CD14-positive monocyte (primary cell): ENCODE measurements around the gene CDH16. TPM values are rescaled to one million over a fixed set of nuclear protein-coding genes. Genes with fewer than 3 reads are reported as not detected.

Experiments
- DNase-seq, 3 donors: peaks; one replicate each; pipeline ENCODE4 v3.0.0-alpha.2; 2011 to 2022
- H2AFZ ChIP-seq: 2 replicates; pipeline ENCODE4 v1.6.0; 2012; ENCODE audit warnings: mild to moderate bottlenecking, low read depth, low read length, inconsistent platforms; ENCODE audit not compliant: insufficient read depth, poor library complexity, severe bottlenecking
- H3K27ac ChIP-seq, 2 donors: 1 replicate in 1 of 2; 2 replicates in 1 of 2; pipeline ENCODE4 v1.5.1; 2012 to 2013; ENCODE audit warnings: low read length in 2 of 2, control low read depth in 1 of 2, inconsistent platforms in 1 of 2, low read depth in 1 of 2, mild to moderate bottlenecking in 1 of 2
- H3K27me3 ChIP-seq, 2 donors: one replicate each; pipeline versions ENCODE4 v1.6.0 to v1.6.1; 2011 to 2013; ENCODE audit warnings: low read length in 2 of 2; ENCODE audit not compliant: control insufficient read depth in 2 of 2, insufficient read depth in 2 of 2
- H3K36me3 ChIP-seq, 2 donors: replicated peaks in 1 of 2; 1 replicate in 1 of 2; 2 replicates in 1 of 2; pipeline versions ENCODE4 v1.5.1 to v1.6.1; 2012 to 2013; ENCODE audit warnings: low read length in 2 of 2, control low read depth in 1 of 2, inconsistent platforms in 1 of 2, mild to moderate bottlenecking in 1 of 2; ENCODE audit not compliant: insufficient read depth in 2 of 2, control insufficient read depth in 1 of 2
- H3K4me1 ChIP-seq, 2 donors: 1 replicate in 1 of 2; 2 replicates in 1 of 2; pipeline versions ENCODE4 v1.5.1 to v1.6.1; 2012 to 2013; ENCODE audit warnings: low read length in 2 of 2, control low read depth in 1 of 2, inconsistent platforms in 1 of 2, mild to moderate bottlenecking in 1 of 2, moderate library complexity in 1 of 2; ENCODE audit not compliant: insufficient read depth in 2 of 2, control insufficient read depth in 1 of 2
- H3K4me2 ChIP-seq: replicated peaks from 2 replicates; pipeline ENCODE3; 2012; ENCODE audit warnings: low read length, moderate library complexity, mild to moderate bottlenecking; ENCODE audit not compliant: poor library complexity, severe bottlenecking; ENCODE audit errors: extremely low read depth
- H3K4me3 ChIP-seq, 3 experiments: fragments of 200-600 bp in 1 of 3; sonication (generic) in 1 of 3; replicated peaks in 1 of 3; 1 replicate in 2 of 3; 2 replicates in 1 of 3; pipeline ENCODE4 v1.5.1; 2011 to 2013; ENCODE audit warnings: low read length in 3 of 3, mild to moderate bottlenecking in 3 of 3, control low read depth in 2 of 3, low read depth in 2 of 3, inconsistent platforms in 1 of 3, moderate library complexity in 1 of 3
- H3K79me2 ChIP-seq: 2 replicates; pipeline ENCODE4 v1.6.0; 2012; ENCODE audit warnings: mild to moderate bottlenecking, control low read depth, inconsistent platforms, low read length, moderate library complexity; ENCODE audit not compliant: insufficient read depth
- H3K9ac ChIP-seq: 2 replicates; pipeline ENCODE4 v1.6.0; 2017; ENCODE audit warnings: low read length, mild to moderate bottlenecking; ENCODE audit not compliant: insufficient read depth, poor library complexity, severe bottlenecking
- H3K9me3 ChIP-seq, 2 donors: replicated peaks in 1 of 2; 1 replicate in 1 of 2; 2 replicates in 1 of 2; pipeline versions ENCODE4 v1.5.1 to v1.6.1; 2012 to 2013; ENCODE audit warnings: low read length in 2 of 2, control low read depth in 1 of 2; ENCODE audit not compliant: control insufficient read depth in 1 of 2, insufficient read depth in 1 of 2
- H4K20me1 ChIP-seq: 2 replicates; pipeline ENCODE4 v1.6.0; 2012; ENCODE audit warnings: mild to moderate bottlenecking, low read length, control low read depth, moderate library complexity; ENCODE audit not compliant: insufficient read depth
- H3K27ac Mint-ChIP-seq, 7 donors: one replicate each; pipeline ENCODE4 v1.8.0; 2020; ENCODE audit warnings: mild to moderate bottlenecking in 7 of 7, mixed read lengths in 7 of 7, moderate library complexity in 6 of 7, inconsistent platforms in 2 of 7
- H3K27me3 Mint-ChIP-seq, 3 donors: one replicate each; pipeline ENCODE4 v1.8.0; 2021 to 2022; ENCODE audit warnings: low read depth in 3 of 3, mild to moderate bottlenecking in 3 of 3, mixed read lengths in 3 of 3, moderate library complexity in 3 of 3, inconsistent platforms in 1 of 3
- H3K36me3 Mint-ChIP-seq, 2 donors: one replicate each; pipeline ENCODE4 v1.8.0; 2020; ENCODE audit warnings: mixed read lengths in 2 of 2, inconsistent platforms in 1 of 2, mild to moderate bottlenecking in 1 of 2
- H3K4me1 Mint-ChIP-seq: one replicate; pipeline ENCODE4 v1.8.0; 2020; ENCODE audit warnings: mild to moderate bottlenecking, mixed read lengths
- H3K4me3 Mint-ChIP-seq, 2 donors: one replicate each; pipeline ENCODE4 v1.8.0; 2020; ENCODE audit warnings: mild to moderate bottlenecking in 2 of 2, mixed read lengths in 2 of 2, moderate library complexity in 1 of 2
- H3K9me3 Mint-ChIP-seq, 7 donors: one replicate each; pipeline ENCODE4 v1.8.0; 2020 to 2022; ENCODE audit warnings: mixed read lengths in 7 of 7, mild to moderate bottlenecking in 6 of 7, moderate library complexity in 6 of 7, inconsistent platforms in 2 of 7
- WGBS: methylation state at CpG from one replicate; pipeline ENCODE4 v1.1.5; 2013; ENCODE audit warnings: missing lambda C conversion rate; ENCODE audit not compliant: insufficient coverage; 5-methylcytosine and 5-hydroxymethylcytosine counted together
- intact Hi-C, 2 donors: fragments of 100-400 bp; cut with micrococcal nuclease; formaldehyde crosslinking; loops; one replicate each; pipeline versions ENCODE4 v1.15.0 to v1.15.1; 2023
- polyA plus RNA-seq, 3 donors: library from polyadenylated mRNA; depleted of rRNA in 1 of 3; unstranded in 2 of 3; stranded (reverse) in 1 of 3; fragments of 300-500 nt in 2 of 3; fragments of >200 nt in 1 of 3; fragmentation: Illumina TruSeq in 2 of 3; gene quantifications; 1 replicate in 2 of 3; 2 replicates in 1 of 3; pipeline ENCODE4 v1.2.3, GENCODE V29; 2012 to 2021
- TF ChIP-seq, protein P1 (sequence below): fragments of 200-600 bp; IDR thresholded peaks from one replicate; pipeline ENCODE4 v1.8.0; 2022; ENCODE audit warnings: antibody characterized with exemption, mild to moderate bottlenecking

The CDH16 gene
- polyA plus RNA-seq, 3 donors: not detected

- H3K4me3 ChIP-seq: no peak overlapping the region
- no peak overlapping the region for H3K4me2 ChIP-seq
- no peaks in the 10 kb centered on the region for H3K4me1 ChIP-seq
- peaks cover 0 to 3% of the 10 kb centered on the region in 2 donors for H3K36me3 Mint-ChIP-seq
- H3K9ac ChIP-seq: no peak overlapping the region
- no peak overlapping the region for H3K27ac ChIP-seq
- TF ChIP-seq, protein P1, sequence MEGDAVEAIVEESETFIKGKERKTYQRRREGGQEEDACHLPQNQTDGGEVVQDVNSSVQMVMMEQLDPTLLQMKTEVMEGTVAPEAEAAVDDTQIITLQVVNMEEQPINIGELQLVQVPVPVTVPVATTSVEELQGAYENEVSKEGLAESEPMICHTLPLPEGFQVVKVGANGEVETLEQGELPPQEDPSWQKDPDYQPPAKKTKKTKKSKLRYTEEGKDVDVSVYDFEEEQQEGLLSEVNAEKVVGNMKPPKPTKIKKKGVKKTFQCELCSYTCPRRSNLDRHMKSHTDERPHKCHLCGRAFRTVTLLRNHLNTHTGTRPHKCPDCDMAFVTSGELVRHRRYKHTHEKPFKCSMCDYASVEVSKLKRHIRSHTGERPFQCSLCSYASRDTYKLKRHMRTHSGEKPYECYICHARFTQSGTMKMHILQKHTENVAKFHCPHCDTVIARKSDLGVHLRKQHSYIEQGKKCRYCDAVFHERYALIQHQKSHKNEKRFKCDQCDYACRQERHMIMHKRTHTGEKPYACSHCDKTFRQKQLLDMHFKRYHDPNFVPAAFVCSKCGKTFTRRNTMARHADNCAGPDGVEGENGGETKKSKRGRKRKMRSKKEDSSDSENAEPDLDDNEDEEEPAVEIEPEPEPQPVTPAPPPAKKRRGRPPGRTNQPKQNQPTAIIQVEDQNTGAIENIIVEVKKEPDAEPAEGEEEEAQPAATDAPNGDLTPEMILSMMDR: no peak
- H3K4me1 Mint-ChIP-seq: peaks cover 4% of the 10 kb centered on the region
- H3K79me2 ChIP-seq: no peaks in the 10 kb centered on the region
- intact Hi-C loops: loop anchor here (2.0 to 5.0 kb wide), 2 partner anchors 29 to 36 kb away; partner anchors contain the start of genes CIAO2B (in 1 of the 2) and RRAD (in 1 of the 2)
- H3K27me3 Mint-ChIP-seq: peaks cover 7 to 10% (median 10%) of the 10 kb centered on the region in 3 donors
- no peaks in the 10 kb centered on the region for H3K9me3 ChIP-seq
- no peaks in the 10 kb centered on the region for H3K36me3 ChIP-seq
- no peak for DNase-seq
- H3K9me3 Mint-ChIP-seq: no peaks in the 10 kb centered on the region
- no peak overlapping the region for H2AFZ ChIP-seq
- H4K20me1 ChIP-seq: no peaks in the 10 kb centered on the region
- 100% methylated on average over 2 of the region's 3 CpGs for WGBS
- no peak overlapping the region for H3K27ac Mint-ChIP-seq
- H3K4me3 Mint-ChIP-seq: no peak overlapping the region
- no peaks in the 10 kb centered on the region for H3K27me3 ChIP-seq
These were observed 22.7 kb downstream of the CDH16 start for GRCh38 chr16:66895999-66896398.

DNA sequence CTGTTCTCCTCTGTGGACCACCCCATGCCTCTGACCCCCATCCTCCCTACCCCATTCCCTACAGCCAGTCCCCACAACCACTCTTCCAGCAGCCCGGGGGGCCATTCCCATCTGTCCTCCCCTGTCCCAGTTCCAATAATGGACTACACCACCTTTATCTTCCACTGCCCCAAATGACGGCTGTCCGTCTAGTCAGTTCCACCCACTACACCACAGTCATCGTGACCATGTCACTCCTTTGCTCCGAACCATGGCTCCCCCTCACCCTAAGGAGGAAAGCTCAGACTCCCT, 23.1 kb downstream of the CDH16 start:
- Histone ChIP-seq H4K20me1 (no peaks in the 10 kb centered on the region), H3K4me3 (no peak overlapping the region), H2AFZ (no peak overlapping the region), H3K9me3 (no peaks in the 10 kb centered on the region), H3K36me3 (no peaks in the 10 kb centered on the region), H3K4me2 (no peak overlapping the region), H3K9ac (no peak overlapping the region), H3K4me1 (no peaks in the 10 kb centered on the region), H3K79me2 (no peaks in the 10 kb centered on the region), H3K27me3 (no peaks in the 10 kb centered on the region), H3K27ac (no peak overlapping the region)
- intact Hi-C loops: loop anchor here (2.0 to 5.0 kb wide), 2 partner anchors 29 to 37 kb away; partner anchors contain the start of genes CIAO2B (in 1 of the 2) and RRAD (in 1 of the 2)
- H3K27me3 Mint-ChIP-seq: peaks cover 7 to 10% (median 8%) of the 10 kb centered on the region in 3 donors
- H3K27ac Mint-ChIP-seq: no peak overlapping the region
- DNase-seq: no peak
- 98% methylated on average over 5 of the region's 5 CpGs for WGBS
- no peak overlapping the region for H3K4me3 Mint-ChIP-seq
- H3K4me1 Mint-ChIP-seq: peaks cover 4% of the 10 kb centered on the region
- H3K9me3 Mint-ChIP-seq: no peaks in the 10 kb centered on the region
- TF ChIP-seq, protein P1: no peak
- H3K36me3 Mint-ChIP-seq: peaks cover 0 to 3% of the 10 kb centered on the region in 2 donors
